Measurements from ENCODE around the gene LCN12.

GRCh38 chr9:136991993-136992818 lies 40.1 kb downstream of the LCN12 start, which contains the start of gene PAXX:
- no peak for TF ChIP-seq CTCF (IDR thresholded peaks at IDR 0.05)
- no peak for TF ChIP-seq EZH2phosphoT487 (IDR thresholded peaks at IDR 0.05)
- TF ChIP-seq EZH2 (IDR thresholded peaks at IDR 0.05), result no peak

All from neural progenitor cell (in vitro differentiated cells).